HTR-8/SVneo (cell line): Measurements from ENCODE around the gene PRAC1.

Experiments used
- DNase-seq: peaks from one replicate; pipeline ENCODE4 v3.0.0; 2011; ENCODE audit warnings: low spot score, mixed read lengths; ENCODE audit not compliant: insufficient read length
- FAIRE-seq: peaks from 2 replicates; lab custom pipeline; 2011; peaks lifted over from hg19 to GRCh38; lab: Jason Lieb, UNC

The PRAC1 gene

DNA sequence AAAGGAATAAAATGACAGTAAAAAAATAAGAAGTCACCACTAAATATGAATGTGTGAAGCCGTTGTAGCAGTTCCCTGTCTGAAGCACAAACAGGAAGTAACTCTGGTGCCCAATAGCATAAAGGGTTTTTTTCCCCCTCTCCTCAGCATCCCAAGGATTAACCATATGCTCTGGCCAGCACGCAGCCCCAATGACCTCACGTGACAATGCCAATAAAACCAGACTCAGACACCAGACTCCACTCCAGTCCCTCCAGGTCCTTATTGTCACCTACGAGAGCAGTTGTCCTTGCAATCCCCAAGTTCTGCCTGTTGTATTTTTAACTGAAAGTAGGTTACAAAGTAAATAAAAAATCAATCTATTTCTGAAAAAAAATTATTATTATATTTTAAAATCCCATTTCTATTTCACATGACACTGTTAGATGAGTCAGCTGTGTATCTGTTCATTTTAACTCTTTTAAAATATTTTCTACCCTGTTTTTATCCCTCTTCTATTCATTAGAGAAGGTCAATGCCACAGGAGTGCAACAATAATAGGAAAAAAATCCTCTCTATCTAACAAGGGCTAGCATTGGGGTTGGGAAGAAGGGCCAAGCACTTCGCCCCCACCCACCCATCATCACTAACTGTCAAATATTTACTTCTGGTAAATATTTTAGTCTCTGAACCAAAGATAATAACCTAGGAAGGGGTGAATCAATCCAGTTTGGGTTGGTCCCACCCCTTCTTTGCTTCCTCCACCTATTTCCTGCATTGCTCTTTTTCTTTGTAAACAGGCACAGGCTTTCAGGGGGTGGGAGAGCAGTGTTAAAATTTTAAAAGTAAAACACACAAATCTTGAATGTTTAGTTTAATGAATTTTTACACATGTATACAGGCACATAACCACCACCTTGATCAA is 6.6 kb downstream of the PRAC1 start:
- peak; percentile 16 for FAIRE-seq
- DNase-seq: no peak

DNA sequence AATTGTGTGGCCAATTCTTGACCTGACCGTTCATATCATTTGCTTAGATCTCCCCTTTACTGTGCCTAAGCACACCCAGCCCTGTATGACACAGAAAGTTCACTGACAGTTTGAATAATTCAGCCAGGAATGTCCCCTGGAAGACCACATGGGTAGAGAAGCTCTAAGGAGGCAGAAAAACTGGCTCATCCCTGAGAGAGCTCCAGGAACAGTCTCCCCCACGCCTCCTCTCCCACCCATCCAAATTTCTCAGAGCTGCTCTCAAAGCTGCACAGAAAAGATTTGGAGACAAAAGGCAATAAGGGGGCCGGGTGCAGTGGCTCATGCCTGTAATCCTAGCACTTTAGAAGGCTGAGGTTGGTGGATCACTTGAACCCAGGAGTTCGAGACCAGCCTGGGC is 11.2 kb downstream of the PRAC1 start:
- DNase-seq (no peak), FAIRE-seq (peak; percentile 26)

DNA sequence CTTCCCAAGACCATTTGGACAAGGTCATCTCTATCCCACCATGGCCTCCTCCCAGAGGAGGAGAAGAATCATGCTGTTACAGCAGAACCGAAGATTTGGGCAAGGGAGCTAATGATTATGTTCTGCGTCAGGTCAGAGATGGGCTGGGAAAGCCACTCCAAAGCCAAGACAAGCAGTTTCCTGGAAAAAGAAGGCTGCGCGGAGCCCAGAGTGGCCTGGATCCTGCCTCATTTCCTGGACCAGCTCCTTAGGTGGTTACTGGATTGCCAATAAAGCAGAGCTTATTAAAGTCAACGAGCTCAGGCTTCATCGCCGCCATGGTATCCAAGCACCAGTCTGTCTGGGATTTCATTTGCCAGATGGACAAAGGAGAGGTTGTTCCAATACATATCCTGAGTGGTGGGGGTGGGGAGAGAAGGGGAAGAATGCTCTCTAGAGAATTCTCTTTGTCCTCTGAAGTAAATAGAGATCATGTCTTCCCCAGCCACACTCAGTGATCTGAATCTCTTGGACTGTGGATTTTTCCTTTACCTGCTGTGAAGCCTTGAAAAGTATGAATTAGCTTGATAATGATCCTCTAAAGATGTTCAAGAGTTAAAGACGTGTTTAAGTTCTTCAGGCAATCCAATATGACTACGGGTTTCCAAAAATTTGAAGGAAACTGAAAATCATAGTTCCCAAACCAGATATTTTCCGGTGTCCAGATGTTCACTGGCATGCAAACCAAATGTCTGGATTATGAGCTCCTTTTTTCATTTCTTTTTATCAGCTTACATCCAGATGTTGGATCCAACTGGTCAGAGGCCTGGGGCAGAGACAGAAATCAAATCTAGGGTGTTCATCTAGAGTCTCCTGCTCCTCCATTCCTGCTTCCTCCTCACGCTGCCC is 17.7 kb downstream of the PRAC1 start:
- DNase-seq (no peak), FAIRE-seq (peak; percentile 48)

DNA sequence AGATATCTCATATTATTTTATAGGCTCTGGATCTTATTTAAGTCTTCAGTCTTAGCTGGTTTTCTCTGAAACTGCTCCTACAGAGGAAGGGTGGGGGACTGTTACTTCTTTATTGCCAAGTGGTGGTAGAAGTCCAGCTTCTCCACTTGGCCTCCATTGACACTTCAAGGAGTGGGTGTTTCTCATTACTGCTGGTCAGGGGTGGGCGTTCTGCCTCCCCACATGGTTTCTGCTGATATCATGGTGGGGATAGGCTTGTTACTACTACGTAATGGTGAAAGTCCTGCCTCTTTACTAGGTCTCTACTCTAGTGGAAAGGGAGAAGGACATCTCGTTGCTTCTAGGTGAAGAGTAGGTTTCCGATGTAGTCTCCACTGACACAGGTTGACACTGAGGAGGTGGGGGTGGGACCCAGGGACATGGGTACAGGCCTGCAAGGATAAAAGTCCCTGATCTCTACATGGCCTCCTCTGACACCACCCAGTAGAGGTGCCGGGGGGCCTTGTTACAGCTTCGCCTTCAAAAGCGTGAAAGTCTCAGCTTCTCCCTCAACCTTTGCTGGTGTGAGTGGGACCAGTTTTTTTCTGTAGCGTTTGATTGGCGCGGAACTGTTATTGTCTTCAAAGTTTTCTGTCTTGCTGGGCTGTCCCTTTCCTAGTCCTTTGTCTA is 20.3 kb downstream of the PRAC1 start:
- peak; percentile 42 for FAIRE-seq
- DNase-seq: no peak

- FAIRE-seq (no peak), DNase-seq (no peak)
These were observed 29.1 kb downstream of the PRAC1 start for GRCh38 chr17:48693178-48693577.

GRCh38 chr17:48692049-48692448 is 30.3 kb downstream of the PRAC1 start:
- DNase-seq (no peak), FAIRE-seq (no peak)

GRCh38 chr17:48690655-48691054 is 31.7 kb downstream of the PRAC1 start:
- FAIRE-seq: no peak
- no peak for DNase-seq

DNA sequence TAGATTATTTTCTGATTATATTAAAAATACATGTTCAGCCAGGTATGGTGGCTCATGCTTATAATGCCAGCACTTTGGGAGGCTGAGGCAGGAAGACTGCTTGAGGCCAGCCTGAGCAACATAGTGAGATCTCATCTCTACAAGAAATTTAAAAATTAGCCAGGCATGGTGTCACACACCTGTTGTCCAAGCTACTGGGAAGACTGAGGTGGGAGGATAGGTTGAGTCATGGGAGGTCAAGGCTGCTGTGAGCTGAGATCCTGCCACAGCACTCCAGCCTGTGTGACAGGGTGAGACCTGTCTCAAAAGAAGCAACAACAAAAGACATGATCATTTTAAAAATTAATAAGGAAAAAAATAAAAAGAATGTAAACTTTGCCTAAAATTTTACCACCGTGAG is 40.7 kb downstream of the PRAC1 start:
- DNase-seq (no peak), FAIRE-seq (no peak)

DNA sequence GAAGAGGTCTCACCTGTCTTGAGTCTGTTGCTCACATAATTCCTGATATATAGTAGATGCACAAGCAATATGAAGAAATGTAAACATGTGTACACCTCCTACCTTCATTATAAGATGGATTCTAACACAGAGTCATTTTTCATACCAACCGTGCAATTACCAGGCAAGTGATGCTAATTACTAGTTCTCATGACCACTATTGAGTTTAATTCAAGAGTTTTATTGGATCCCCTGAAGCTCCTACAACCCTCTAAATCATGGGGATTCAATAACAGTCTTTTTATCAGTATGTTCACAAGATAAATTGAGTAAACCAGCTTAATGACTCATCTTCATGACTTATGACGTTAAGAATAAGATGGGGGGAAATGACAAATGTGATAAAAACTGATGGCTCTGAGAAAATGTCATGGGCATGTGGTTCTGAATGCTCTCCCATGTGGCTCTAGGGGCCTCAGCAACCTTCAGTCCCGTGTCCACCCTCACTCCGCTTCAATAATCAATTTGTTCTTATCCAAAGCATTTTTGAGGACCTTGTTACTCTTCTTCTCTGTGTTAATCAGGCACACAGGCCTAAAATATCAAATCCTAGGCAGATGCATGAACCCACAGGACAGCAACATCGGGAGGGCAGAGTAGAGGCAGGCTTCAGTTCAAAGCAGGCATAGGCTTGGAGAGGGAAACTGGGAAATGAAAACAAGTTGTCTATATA is 42.8 kb downstream of the PRAC1 start:
- no peak for FAIRE-seq
- no peak for DNase-seq

DNA sequence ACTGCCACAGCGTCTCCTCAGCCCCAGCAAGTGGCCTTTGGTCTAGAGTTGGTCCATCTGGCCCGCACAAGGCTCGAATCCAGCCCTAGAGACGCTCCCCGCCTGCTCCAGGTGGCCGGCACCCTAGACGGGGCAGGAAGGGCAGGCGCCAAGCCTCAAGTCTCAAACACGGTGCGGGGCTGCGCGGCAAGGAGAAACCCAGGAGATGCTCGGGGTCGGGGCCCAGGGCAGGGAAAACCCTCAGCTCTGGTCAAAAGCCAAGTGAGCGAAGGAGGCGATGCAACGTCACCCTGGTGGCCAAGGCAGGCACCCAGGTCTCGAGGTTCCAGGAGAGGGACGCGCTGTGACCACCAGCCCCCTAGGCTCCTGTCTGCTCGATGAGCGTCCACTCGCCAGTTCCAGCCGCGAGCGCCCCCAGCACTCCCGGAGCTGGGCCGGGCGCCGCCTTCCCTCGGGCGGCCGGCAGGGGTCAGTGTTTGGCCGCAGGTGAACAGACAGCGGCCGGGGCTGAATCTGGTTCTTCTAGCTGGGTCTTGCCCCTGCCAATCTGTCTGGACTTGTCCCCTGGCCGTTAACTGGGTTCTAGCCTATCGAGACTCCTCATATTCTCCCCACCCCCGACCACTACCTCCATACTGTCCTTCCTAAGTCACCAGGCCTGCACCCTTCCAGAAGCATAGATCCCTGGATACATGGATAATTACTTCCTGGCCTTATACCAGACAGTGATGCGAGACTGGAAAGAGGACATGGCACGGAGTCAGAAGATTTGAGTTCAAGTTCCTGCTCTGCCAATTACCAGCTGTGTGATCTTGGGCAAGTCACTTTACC is 44.0 kb downstream of the PRAC1 start:
- FAIRE-seq: peak; percentile 79

DNA sequence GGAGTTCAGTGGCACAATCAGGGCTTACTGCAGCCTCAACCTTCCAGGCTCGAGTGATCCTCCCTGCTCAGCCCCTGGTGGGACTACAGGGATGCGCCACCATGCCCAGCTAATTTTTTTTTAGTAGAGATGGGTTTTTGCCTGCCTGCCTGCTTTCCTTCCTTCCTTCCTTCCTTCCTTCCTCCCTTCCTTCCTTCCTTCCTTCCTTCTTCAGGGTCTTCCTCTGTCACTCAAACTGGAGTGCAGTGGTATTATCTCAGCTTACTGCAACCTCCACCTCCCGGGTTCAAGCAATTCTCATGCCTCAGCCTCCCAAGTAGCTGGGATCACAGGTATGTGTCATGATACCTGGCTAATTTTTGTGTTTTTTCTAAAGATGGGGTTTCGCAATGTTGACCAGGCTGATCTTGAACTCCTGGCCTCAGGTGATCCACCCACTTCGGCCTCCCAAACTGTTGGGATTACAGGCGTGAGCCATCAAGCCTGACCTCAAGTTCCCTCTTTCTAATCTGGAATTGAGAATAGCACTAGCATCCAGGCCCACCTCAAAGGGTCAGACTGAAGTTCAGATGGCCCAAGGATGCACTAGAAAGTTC is 45.3 kb downstream of the PRAC1 start:
- no peak for FAIRE-seq

More for the DNA sequence above, 44.0 kb downstream of the PRAC1 start:
- DNase-seq: peak; percentile 92

DNA sequence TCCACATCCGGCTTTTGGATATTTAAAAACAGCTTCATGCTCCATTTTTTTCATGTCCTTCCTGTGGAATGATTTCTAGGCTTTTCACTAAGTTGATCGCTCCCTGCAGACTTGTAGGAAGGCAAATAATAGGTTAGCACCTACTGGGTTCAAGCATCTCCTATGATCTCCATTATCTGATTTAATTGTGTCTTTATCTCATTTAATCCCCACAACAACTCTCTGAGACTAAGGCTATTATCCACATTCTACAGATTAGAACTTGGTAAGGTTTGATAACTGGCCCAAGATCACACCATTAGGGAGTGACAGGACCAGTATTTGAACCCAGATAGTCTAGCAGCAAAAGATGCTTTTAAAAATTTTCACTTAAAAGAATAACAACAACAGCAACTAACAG is 50.0 kb downstream of the PRAC1 start:
- DNase-seq (no peak), FAIRE-seq (no peak)

More for the DNA sequence above, 45.3 kb downstream of the PRAC1 start:
- no peak for DNase-seq
